ENCODE results near the gene GPHN.

DNA sequence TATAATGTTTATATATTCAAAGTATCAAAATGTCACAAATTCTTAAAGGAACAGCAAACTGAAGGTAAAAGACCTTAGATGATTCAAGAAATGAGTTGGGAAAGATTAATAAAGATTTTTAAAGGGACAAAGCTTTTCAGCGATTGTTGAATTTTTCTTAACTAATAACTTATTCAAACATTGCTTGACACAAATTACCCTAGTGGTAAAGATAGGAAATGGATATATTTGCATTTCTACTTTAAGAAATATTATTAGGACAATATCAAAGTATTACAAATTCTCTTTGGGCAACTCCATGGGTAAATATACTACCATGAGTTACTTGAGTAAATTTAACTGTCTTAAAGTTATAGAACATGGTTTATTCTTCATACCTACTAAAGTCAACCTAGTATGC, 415.3 kb downstream of the GPHN start:
- TF ChIP-seq, protein P1, sequence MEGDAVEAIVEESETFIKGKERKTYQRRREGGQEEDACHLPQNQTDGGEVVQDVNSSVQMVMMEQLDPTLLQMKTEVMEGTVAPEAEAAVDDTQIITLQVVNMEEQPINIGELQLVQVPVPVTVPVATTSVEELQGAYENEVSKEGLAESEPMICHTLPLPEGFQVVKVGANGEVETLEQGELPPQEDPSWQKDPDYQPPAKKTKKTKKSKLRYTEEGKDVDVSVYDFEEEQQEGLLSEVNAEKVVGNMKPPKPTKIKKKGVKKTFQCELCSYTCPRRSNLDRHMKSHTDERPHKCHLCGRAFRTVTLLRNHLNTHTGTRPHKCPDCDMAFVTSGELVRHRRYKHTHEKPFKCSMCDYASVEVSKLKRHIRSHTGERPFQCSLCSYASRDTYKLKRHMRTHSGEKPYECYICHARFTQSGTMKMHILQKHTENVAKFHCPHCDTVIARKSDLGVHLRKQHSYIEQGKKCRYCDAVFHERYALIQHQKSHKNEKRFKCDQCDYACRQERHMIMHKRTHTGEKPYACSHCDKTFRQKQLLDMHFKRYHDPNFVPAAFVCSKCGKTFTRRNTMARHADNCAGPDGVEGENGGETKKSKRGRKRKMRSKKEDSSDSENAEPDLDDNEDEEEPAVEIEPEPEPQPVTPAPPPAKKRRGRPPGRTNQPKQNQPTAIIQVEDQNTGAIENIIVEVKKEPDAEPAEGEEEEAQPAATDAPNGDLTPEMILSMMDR (optimal IDR thresholded peaks at IDR 0.05 in 1 of 3, IDR thresholded peaks at IDR 0.05 in 1 of 3, conservative IDR thresholded peaks at IDR 0.05 in 1 of 3; ENCODE audit: extremely low read depth in 1 of 3, insufficient read depth in 2 of 3, low read length in 3 of 3) = no peak
- no peak for TF ChIP-seq EZH2 (IDR thresholded peaks at IDR 0.05; ENCODE audit: low read length)
